K562 (cell line): ENCODE data around the gene MYB. TPM values are rescaled to one million over a fixed set of nuclear protein-coding genes. Genes with fewer than 3 reads are reported as not detected.

Experiments used
- BRD9 ChIP-seq: fragments of 450-650 bp; IDR thresholded peaks from 2 replicates; pipeline ENCODE4 v1.6.1; 2018; ENCODE audit warnings: low read depth; ENCODE audit not compliant: partially characterized antibody
- CSDE1 ChIP-seq, 2 experiments: fragments of 450-650 bp; IDR thresholded peaks; 2 replicates each; pipeline ENCODE4 v1.6.1; 2016; ENCODE audit warnings: mild to moderate bottlenecking in 1 of 2
- ELF4 ChIP-seq: fragments of 450-650 bp; formaldehyde crosslinking; IDR thresholded peaks from 2 replicates; pipeline ENCODE4 v1.4.0; 2022; ENCODE audit warnings: missing genetic modification characterization
- LARP7 ChIP-seq: fragments of 450-650 bp; IDR thresholded peaks from 2 replicates; pipeline ENCODE4 v1.6.1; 2016
- MCM2 ChIP-seq: fragments of 450-650 bp; IDR thresholded peaks from 2 replicates; pipeline ENCODE4 v1.6.1; 2017; ENCODE audit warnings: low read depth, mild to moderate bottlenecking
- MEF2D ChIP-seq: conservative IDR thresholded peaks from 2 replicates; pipeline ENCODE4 v1.6.1; 2016; ENCODE audit warnings: low read depth, missing genetic modification characterization, missing compliant biosample characterization
- NRF1 ChIP-seq, 2 experiments: fragments of 450-650 bp; IDR thresholded peaks in 1 of 2; conservative IDR thresholded peaks in 1 of 2; 2 replicates each; pipeline ENCODE4 v1.6.1; 2014; ENCODE audit warnings: mild to moderate bottlenecking in 2 of 2
- PURB ChIP-seq: sonication (generic); formaldehyde crosslinking; IDR thresholded peaks from 2 replicates; pipeline ENCODE4 v1.9.0; 2021; ENCODE audit warnings: low read depth, mild to moderate bottlenecking, missing genetic modification reagents
- TAF1 ChIP-seq: IDR thresholded peaks from 2 replicates; pipeline ENCODE4 v1.6.1; 2011; ENCODE audit warnings: mild to moderate bottlenecking, low read length, moderate library complexity; ENCODE audit not compliant: insufficient read depth, control insufficient read depth, severe bottlenecking; ENCODE audit errors: extremely low read depth
- ZFPM2 ChIP-seq: fragments of 250-450 bp; sonication (Bioruptor Pico); IDR thresholded peaks from 2 replicates; pipeline ENCODE4 v1.5.1; 2022; ENCODE audit warnings: mild to moderate bottlenecking
- ZNF384 ChIP-seq: IDR thresholded peaks from 2 replicates; pipeline ENCODE4 v1.6.1; 2012; ENCODE audit warnings: low read depth, low read length, improper control_type of control experiment
- polyA plus RNA-seq, 8 experiments: library from polyadenylated mRNA; depleted of rRNA in 4 of 8; stranded (reverse) in 5 of 8; unstranded in 3 of 8; fragments of >200 nt; fragmentation: Nextera tagmentation in 2 of 8; fragmentation: Illumina TruSeq in 1 of 8; extraction: Ambion mirVana in 2 of 8; extraction: Trizol in 1 of 8; gene quantifications; 2 replicates each; pipeline versions ENCODE4 v1.2.1 to v1.2.3, GENCODE V29; 2011 to 2014; ENCODE audit warnings: inconsistent platforms in 1 of 8, missing spikeins in 1 of 8
- total RNA-seq, 7 experiments: library from RNA; depleted of rRNA in 6 of 7; stranded (reverse); fragments of >200 nt in 6 of 7; fragmentation: Illumina TruSeq in 2 of 7; extraction: Trizol in 2 of 7; gene quantifications; 2 replicates each; pipeline versions ENCODE4 v1.2.1 to v1.2.3, GENCODE V29; 2011 to 2021; ENCODE audit warnings: low replicate concordance in 1 of 7
- TF ChIP-seq, protein P1 (sequence below): sonication (generic); formaldehyde crosslinking; IDR thresholded peaks from 2 replicates; pipeline ENCODE4 v1.8.1; 2022; ENCODE audit warnings: missing genetic modification reagents
- TF ChIP-seq, protein P2 (sequence below): sonication (generic); formaldehyde crosslinking; IDR thresholded peaks from 2 replicates; pipeline ENCODE4 v1.8.0; 2022; ENCODE audit warnings: missing genetic modification reagents, mild to moderate bottlenecking, moderate library complexity, borderline replicate concordance
- TF ChIP-seq, protein P3 (sequence below): fragments of 250-450 bp; sonication (Bioruptor Pico); IDR thresholded peaks from 2 replicates; pipeline ENCODE4 v1.5.0; 2021; ENCODE audit warnings: mild to moderate bottlenecking, moderate library complexity
- TF ChIP-seq, protein P4 (sequence below), 2 experiments: fragments of 450-650 bp; conservative IDR thresholded peaks; 2 replicates each; pipeline ENCODE4 v1.6.1; 2017; ENCODE audit warnings: mild to moderate bottlenecking in 2 of 2, moderate library complexity in 2 of 2
- TF ChIP-seq, protein P5 (sequence below): sonication (generic); formaldehyde crosslinking; IDR thresholded peaks from 2 replicates; pipeline ENCODE4 v1.8.0; 2023; ENCODE audit warnings: mild to moderate bottlenecking, missing genetic modification reagents
- TF ChIP-seq, protein P6 (sequence below): fragments of 450-650 bp; formaldehyde crosslinking; IDR thresholded peaks from 2 replicates; pipeline ENCODE4 v1.4.0; 2020; ENCODE audit warnings: mild to moderate bottlenecking, moderate library complexity

The MYB gene
- total and polyA plus RNA-seq, 9 of the 15 experiments (the other 6 are each of a cell fraction or from before 2014, with no cell fraction given): 35.8 to 218 (median 140) TPM

DNA sequence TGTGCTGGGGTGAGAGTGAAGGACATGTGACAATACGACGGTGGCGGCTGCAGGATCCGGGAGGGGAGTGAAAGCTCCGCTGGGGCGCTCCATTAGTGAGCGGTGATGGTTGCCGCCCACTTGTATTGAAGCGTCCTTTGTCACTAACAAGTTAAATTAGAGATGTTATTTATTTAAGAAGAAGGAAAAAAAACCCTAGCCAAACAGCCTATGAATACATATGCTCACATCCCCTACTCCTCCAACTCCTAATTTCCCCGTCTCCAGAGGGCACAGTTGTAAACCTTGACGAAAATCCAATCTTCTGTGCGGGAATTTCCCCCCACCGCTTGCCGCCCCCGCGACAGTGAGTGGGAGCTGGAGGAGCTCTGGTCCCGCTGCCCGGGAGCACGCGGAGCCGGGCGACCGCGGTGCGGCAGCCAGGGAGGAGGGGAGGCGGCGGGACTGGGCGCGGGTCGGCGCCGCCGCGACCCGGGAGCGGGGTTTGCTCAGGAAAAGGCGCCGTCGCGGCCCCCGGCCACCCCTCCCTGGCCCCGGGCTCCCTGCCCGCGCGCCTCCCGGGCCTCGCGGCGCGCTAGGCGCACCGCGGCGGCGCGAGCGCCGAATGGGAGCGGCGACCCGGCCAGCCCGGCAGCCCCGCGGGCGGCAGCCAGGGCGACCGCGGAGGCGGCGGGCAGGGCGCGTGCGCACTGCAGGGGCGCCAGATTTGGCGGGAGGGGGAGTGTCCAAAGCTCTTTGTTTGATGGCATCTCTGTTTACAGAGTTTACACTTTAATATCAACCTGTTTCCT lies at the start of gene MYB (continued):
- TF ChIP-seq, protein P1, sequence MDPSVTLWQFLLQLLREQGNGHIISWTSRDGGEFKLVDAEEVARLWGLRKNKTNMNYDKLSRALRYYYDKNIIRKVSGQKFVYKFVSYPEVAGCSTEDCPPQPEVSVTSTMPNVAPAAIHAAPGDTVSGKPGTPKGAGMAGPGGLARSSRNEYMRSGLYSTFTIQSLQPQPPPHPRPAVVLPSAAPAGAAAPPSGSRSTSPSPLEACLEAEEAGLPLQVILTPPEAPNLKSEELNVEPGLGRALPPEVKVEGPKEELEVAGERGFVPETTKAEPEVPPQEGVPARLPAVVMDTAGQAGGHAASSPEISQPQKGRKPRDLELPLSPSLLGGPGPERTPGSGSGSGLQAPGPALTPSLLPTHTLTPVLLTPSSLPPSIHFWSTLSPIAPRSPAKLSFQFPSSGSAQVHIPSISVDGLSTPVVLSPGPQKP (CRISPR knock-in tag): no peak
- TF ChIP-seq ELF4 (CRISPR knock-in tag) (peak; percentile 23; the same call in 1 of the 2 replicates), ZNF384 (no peak), MCM2 (no peak), NRF1 (conservative IDR thresholded peaks at IDR 0.05 in 1 of 2, IDR thresholded peaks at IDR 0.05 in 1 of 2) (peak; percentile 87 to 89), MEF2D (no peak), ZFPM2 (CRISPR knock-in tag) (no peak), TAF1 (peak; percentile 41), PURB (CRISPR knock-in tag) (no peak), CSDE1 (IDR thresholded peaks at IDR 0.05) (no peak), BRD9 (no peak), LARP7 (no peak)
- TF ChIP-seq, protein P2, sequence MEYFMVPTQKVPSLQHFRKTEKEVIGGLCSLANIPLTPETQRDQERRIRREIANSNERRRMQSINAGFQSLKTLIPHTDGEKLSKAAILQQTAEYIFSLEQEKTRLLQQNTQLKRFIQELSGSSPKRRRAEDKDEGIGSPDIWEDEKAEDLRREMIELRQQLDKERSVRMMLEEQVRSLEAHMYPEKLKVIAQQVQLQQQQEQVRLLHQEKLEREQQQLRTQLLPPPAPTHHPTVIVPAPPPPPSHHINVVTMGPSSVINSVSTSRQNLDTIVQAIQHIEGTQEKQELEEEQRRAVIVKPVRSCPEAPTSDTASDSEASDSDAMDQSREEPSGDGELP (CRISPR knock-in tag): peak; percentile 39; the same call in 1 of the 2 replicates
- TF ChIP-seq, protein P3, sequence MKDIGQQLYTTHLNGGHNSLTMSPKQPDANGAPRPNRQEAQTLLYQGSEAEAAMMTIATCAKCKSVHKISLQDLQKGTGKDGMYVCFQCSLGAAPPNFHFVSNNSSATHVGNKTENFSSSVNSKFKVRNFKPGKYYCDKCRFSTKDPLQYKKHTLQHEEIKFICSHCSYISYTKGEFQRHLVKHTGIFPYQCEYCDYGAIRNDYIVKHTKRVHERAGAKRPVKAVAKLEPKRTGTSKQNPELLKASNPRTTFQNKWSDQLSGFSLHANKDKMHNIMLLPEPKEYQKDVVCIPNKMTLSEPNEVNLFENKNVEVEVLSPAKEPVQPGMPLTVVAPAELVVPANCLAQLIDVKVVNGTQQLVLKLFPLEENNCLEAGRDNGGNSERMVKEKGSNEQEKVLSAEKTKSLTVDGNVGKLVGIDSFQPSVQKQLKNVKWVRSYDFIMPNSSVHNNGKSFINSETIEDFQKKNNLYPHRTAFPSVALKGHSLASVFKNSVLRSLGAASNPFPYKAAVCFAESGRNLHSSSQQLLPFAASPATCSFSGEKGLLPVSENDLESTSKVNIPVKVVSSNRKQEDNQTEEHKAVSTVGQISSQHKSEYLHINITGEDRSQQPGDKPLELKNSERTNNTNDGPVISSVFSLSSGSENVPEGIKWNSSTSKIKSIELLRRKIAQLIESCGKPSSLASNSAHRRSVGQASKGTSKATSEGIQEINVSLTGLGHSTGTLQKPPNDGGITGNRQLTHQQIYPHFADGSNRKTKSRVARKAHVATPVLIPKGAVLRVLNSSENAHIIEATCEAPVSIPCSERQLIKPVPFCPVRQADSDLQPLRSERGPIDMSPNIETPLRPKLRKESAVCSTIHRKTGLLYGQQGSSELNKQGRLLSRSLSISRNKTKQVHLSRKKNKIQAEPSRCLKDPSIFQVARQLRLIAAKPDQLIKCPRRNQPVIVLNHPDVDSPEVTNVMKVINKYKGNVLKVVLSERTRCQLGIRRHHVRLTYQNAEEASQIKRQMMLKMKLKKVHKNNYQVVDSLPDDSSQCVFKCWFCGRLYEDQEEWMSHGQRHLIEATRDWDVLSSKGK (CRISPR knock-in tag): no peak
- TF ChIP-seq, protein P4, sequence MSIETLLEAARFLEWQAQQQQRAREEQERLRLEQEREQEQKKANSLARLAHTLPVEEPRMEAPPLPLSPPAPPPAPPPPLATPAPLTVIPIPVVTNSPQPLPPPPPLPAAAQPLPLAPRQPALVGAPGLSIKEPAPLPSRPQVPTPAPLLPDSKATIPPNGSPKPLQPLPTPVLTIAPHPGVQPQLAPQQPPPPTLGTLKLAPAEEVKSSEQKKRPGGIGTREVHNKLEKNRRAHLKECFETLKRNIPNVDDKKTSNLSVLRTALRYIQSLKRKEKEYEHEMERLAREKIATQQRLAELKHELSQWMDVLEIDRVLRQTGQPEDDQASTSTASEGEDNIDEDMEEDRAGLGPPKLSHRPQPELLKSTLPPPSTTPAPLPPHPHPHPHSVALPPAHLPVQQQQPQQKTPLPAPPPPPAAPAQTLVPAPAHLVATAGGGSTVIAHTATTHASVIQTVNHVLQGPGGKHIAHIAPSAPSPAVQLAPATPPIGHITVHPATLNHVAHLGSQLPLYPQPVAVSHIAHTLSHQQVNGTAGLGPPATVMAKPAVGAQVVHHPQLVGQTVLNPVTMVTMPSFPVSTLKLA (conservative IDR thresholded peaks at IDR 0.05): peak in 1 of 2 experiments; percentile 28; a peak in 1 of 4 replicates
- TF ChIP-seq, protein P5, sequence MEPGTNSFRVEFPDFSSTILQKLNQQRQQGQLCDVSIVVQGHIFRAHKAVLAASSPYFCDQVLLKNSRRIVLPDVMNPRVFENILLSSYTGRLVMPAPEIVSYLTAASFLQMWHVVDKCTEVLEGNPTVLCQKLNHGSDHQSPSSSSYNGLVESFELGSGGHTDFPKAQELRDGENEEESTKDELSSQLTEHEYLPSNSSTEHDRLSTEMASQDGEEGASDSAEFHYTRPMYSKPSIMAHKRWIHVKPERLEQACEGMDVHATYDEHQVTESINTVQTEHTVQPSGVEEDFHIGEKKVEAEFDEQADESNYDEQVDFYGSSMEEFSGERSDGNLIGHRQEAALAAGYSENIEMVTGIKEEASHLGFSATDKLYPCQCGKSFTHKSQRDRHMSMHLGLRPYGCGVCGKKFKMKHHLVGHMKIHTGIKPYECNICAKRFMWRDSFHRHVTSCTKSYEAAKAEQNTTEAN (CRISPR knock-in tag): no peak
- TF ChIP-seq, protein P6, sequence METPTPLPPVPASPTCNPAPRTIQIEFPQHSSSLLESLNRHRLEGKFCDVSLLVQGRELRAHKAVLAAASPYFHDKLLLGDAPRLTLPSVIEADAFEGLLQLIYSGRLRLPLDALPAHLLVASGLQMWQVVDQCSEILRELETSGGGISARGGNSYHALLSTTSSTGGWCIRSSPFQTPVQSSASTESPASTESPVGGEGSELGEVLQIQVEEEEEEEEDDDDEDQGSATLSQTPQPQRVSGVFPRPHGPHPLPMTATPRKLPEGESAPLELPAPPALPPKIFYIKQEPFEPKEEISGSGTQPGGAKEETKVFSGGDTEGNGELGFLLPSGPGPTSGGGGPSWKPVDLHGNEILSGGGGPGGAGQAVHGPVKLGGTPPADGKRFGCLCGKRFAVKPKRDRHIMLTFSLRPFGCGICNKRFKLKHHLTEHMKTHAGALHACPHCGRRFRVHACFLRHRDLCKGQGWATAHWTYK (CRISPR knock-in tag): peak; percentile 45; the same call in 1 of the 2 replicates
